ENCODE data around the gene FGGY.

Gene FGGY

DNA sequence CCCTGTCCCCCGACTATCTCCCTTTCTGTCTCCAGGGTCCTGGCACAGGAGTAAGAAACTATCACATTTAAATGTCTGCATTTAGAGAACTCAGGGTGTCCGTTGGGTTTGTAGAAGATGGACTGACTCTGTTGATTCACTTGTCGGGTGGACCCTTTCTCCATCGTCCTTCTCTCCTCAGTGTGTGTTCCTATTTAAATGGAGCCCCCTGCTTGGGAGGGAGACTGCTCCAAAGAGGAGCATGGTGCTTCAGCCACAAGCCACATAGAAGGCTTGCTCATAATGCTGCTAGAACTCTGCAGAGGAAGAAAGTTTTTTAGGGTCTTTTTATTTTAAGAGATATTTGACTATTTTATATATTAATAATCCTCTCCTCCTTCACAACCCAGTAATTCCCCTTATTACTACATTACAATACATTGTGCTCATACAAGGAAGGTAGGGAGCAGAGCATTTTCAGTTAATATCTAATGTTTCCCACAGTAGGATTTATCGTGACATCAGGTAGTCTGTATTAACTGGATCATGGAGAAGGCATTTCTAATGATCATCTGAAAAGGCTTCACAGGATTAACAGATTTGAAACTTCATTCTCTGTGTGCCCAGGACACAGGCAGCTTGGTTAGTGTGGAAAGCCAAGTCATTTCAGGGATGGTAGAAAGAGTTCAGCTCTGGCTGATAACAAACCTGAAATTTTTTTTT, 13.8 kb downstream of the FGGY start:
- no peaks in the 10 kb centered on the region for H3K9me3 ChIP-seq (ENCODE audit: control insufficient read depth, low read length)
- no peak overlapping the region for H3K27ac ChIP-seq (ENCODE audit: insufficient read depth, low read depth, low read length, poor library complexity, severe bottlenecking)
- H3K4me3 ChIP-seq (ENCODE audit: insufficient read depth, low read depth, low read length), result no peak overlapping the region
- no peaks in the 10 kb centered on the region for H3K27me3 ChIP-seq (ENCODE audit: control insufficient read depth, insufficient read depth, low read length, poor library complexity, severe bottlenecking)
- peaks cover 6% of the 10 kb centered on the region for H3K4me1 ChIP-seq (ENCODE audit: control insufficient read depth, insufficient read depth, low read length)
- WGBS, 2 experiments, result 65 to 71% methylated on average over 5 of the region's 5 CpGs
- no peaks in the 10 kb centered on the region for H3K36me3 ChIP-seq (ENCODE audit: control insufficient read depth, insufficient read depth, low read length)

DNA sequence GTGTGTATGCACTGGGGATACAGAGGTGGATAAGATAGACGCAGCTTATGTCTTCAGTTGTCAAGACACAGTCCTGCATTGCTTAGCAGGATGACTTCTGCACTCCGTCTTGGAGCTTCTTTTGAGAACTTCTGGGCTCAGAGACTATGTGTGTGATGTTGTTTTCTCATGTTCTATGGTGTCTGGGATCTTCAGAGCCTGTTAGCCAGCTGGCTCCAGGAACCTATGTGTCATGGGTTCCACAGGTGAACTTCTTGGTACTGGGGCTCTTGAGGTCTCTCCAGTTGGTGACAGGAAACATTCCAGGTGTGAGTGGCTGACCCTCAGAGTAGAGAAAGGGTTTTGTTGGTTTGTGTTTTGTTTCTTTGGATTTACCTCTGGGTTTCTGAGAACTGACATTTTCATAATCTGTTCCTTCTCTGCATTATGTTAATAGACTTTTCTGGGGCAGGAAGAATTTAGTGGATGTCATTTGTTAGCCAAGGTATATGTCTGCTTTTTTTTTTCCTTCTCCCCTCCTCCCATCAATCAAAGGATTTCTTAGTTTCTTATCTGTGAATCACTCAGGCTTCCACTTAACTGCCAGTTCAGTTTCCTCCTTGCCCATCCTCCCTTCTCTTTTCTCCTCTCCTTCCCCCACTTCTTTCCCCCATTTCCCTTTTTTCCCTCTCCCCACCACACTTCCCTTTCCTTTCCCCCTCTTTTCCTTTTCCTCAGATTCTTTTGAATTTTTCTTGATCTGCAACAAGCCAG, 18.1 kb downstream of the FGGY start:
- Histone ChIP-seq H3K4me1 (ENCODE audit: control insufficient read depth, insufficient read depth, low read length) (peaks cover 18% of the 10 kb centered on the region), H3K9me3 (ENCODE audit: control insufficient read depth, low read length) (no peaks in the 10 kb centered on the region)
- WGBS, 2 experiments, result 91 to 100% methylated on average over 2 of the region's 2 CpGs

DNA sequence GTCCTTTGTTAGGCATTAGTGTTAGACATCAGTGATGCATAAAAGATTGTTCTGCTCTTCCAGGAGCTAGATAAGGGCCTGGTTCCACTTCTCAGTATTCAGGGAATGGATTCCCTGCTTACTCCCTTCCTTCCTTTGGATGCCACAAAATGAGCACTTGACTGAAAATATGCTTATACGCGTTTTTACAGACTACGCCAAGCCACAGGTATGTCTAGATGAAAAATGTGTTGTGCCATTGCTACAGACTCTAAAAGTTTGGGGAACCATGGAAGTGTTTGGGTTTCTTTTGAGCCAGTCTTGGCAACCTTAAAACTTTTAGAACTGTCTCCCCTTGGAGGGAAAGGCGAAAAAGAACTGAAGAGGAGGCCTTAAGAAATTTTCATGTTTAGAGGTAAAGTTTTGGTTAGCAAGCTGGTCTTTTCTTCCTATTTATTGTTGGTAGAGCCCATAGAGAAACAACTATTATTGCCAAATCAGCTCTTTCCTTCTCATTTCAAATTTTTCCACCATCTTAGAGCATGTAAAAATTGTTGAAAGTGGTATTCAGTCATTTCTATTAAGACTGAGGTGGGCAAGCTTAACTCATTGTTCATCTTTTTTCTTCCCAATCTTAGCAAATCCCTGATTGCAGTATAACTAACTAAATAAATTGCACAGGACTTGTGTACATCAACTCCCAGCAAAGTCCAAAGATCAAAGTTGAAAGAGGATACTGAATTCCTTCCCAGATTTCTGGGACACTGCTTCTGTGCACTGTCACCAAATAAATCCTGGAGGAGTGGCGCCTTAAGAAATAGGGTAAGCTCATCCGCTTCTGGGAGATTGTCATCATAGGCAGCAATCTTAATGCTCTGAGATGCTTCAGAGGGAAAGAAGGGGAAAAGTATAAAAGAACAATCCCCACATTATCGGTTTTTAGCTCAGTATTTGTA, 18.9 kb downstream of the FGGY start:
- Histone ChIP-seq H3K4me1 (ENCODE audit: control insufficient read depth, insufficient read depth, low read length) (peaks cover 16% of the 10 kb centered on the region), H3K27me3 (ENCODE audit: control insufficient read depth, insufficient read depth, low read length, poor library complexity, severe bottlenecking) (no peaks in the 10 kb centered on the region), H3K4me3 (ENCODE audit: insufficient read depth, low read depth, low read length) (no peak overlapping the region), H3K27ac (ENCODE audit: insufficient read depth, low read depth, low read length, poor library complexity, severe bottlenecking) (no peak overlapping the region), H3K9me3 (ENCODE audit: control insufficient read depth, low read length) (no peaks in the 10 kb centered on the region), H3K36me3 (ENCODE audit: control insufficient read depth, insufficient read depth, low read length) (no peaks in the 10 kb centered on the region)
- WGBS, 2 experiments, result 94 to 95% methylated on average over 7 of the region's 7 CpGs

More for the DNA sequence above, 18.1 kb downstream of the FGGY start:
- Histone ChIP-seq H3K36me3 (ENCODE audit: control insufficient read depth, insufficient read depth, low read length) (no peaks in the 10 kb centered on the region), H3K27ac (ENCODE audit: insufficient read depth, low read depth, low read length, poor library complexity, severe bottlenecking) (no peak overlapping the region), H3K27me3 (ENCODE audit: control insufficient read depth, insufficient read depth, low read length, poor library complexity, severe bottlenecking) (no peaks in the 10 kb centered on the region), H3K4me3 (ENCODE audit: insufficient read depth, low read depth, low read length) (no peak overlapping the region)

DNA sequence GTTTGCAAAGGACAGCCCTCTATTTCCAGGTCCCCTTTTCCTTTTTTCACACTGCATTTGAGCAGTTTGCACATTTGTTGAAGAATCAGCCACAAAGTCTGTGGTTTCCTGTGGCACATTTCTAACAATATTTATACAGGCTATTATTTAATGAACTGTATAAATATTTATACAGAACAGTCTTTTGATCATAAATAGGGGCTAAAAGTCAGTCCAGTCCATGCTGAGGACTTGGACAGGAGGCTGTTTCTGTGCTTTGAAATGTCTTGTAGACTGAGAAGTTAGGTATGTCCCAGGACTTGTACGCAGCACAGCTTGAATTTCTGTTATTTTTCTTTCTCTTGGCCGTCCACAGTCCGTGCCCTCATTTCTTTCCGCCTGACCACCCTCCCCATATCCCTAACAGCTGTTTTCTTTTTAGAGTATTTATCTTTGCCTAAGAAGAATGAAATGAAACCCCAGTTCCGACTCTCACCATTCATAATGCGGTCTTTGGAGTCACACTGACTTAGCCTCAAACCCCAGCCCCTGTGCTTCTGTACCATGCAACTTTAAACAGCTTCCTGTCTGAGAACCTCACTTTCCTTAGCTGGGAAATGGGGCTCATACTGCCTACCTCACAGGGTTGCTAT, 19.7 kb downstream of the FGGY start:
- Histone ChIP-seq H3K4me1 (ENCODE audit: control insufficient read depth, insufficient read depth, low read length) (peaks cover 16% of the 10 kb centered on the region), H3K27ac (ENCODE audit: insufficient read depth, low read depth, low read length, poor library complexity, severe bottlenecking) (no peak overlapping the region), H3K27me3 (ENCODE audit: control insufficient read depth, insufficient read depth, low read length, poor library complexity, severe bottlenecking) (no peaks in the 10 kb centered on the region), H3K36me3 (ENCODE audit: control insufficient read depth, insufficient read depth, low read length) (no peaks in the 10 kb centered on the region), H3K9me3 (ENCODE audit: control insufficient read depth, low read length) (no peaks in the 10 kb centered on the region), H3K4me3 (ENCODE audit: insufficient read depth, low read depth, low read length) (no peak overlapping the region)
- 91 to 93% methylated on average over 6 of the region's 6 CpGs for WGBS, 2 experiments

DNA sequence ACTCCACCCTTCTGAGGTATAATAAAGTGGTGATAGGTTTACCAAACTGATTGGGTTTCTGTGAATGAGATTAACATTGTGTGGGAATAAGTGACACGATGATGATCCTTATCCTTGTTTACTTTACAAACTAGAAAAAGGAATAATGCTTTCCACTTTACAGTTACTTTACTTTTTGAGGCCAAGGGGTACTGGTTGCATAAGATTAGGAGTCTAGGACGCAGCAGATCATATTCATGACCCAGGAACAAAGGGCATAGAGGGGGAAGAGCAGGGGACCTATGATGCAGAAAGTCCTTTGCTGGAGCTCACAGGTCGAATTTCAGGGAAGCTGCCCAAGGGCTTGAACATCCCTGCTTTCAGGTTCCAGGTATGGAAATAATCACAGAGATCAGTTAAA, 20.4 kb downstream of the FGGY start:
- H3K27ac ChIP-seq (ENCODE audit: insufficient read depth, low read depth, low read length, poor library complexity, severe bottlenecking), result no peak overlapping the region
- no peak overlapping the region for H3K4me3 ChIP-seq (ENCODE audit: insufficient read depth, low read depth, low read length)
- H3K4me1 ChIP-seq (ENCODE audit: control insufficient read depth, insufficient read depth, low read length), result peaks cover 16% of the 10 kb centered on the region
- WGBS, 2 experiments, result 65 to 73% methylated on average over 2 to 3 of the region's 3 CpGs
- H3K36me3 ChIP-seq (ENCODE audit: control insufficient read depth, insufficient read depth, low read length), result no peaks in the 10 kb centered on the region
- H3K9me3 ChIP-seq (ENCODE audit: control insufficient read depth, low read length), result no peaks in the 10 kb centered on the region
- H3K27me3 ChIP-seq (ENCODE audit: control insufficient read depth, insufficient read depth, low read length, poor library complexity, severe bottlenecking), result no peaks in the 10 kb centered on the region

DNA sequence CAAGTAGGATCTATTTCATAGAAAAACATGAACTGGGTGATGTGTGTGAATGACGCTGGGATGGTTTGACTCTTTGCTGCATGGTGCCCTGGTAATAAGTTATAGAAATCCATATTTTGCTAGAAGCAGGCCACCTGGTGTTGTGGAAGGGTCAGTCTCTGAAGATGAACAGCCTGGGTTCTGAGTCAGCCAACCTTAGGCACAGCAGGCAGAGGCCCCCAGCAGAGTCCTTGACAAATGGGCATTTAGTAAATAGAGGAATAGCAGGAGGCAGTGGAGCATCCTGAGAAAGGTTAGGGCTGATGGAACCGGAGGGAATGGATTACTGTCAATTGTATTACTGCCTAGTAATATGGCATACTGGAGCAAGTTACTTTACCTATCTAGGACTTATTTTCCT, 20.9 kb downstream of the FGGY start:
- Histone ChIP-seq H3K9me3 (ENCODE audit: control insufficient read depth, low read length) (no peaks in the 10 kb centered on the region), H3K27me3 (ENCODE audit: control insufficient read depth, insufficient read depth, low read length, poor library complexity, severe bottlenecking) (no peaks in the 10 kb centered on the region), H3K27ac (ENCODE audit: insufficient read depth, low read depth, low read length, poor library complexity, severe bottlenecking) (no peak overlapping the region), H3K4me1 (ENCODE audit: control insufficient read depth, insufficient read depth, low read length) (peaks cover 16% of the 10 kb centered on the region), H3K4me3 (ENCODE audit: insufficient read depth, low read depth, low read length) (no peak overlapping the region), H3K36me3 (ENCODE audit: control insufficient read depth, insufficient read depth, low read length) (no peaks in the 10 kb centered on the region)
- 44 to 45% methylated on average over 2 of the region's 2 CpGs for WGBS, 2 experiments

DNA sequence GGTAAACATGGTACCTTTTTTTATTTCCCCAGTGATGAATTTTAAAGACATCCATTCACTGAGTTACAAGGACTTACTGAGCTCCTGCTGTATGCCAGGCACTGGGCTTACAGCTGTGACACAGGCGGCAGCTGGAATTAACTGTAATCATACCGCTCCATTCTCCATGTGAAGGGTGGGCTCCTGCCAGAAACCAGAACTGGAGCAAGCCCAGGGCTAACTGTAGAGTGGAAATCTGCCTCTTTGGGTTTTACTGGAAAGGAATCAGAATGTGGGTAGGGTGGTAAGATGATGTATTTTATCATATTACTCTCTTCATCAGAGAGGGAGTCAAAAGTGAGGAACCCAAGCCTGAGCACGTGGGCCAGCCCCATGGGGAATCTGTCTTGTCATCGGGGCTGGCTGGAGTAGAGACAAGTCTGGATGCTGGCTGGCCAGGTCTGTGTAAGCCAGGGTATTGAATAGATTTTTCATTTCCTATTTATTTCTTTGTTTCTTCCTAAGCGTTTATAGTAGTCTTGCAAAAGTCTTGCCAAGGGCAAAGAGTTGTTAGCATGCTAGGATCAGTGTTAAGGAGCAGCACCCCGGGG, 21.5 kb downstream of the FGGY start:
- 92 to 94% methylated on average over 6 of the region's 6 CpGs for WGBS, 2 experiments
- H3K4me1 ChIP-seq (ENCODE audit: control insufficient read depth, insufficient read depth, low read length), result peaks cover 16% of the 10 kb centered on the region
- H3K9me3 ChIP-seq (ENCODE audit: control insufficient read depth, low read length), result no peaks in the 10 kb centered on the region
- H3K27me3 ChIP-seq (ENCODE audit: control insufficient read depth, insufficient read depth, low read length, poor library complexity, severe bottlenecking), result no peaks in the 10 kb centered on the region
- no peak overlapping the region for H3K27ac ChIP-seq (ENCODE audit: insufficient read depth, low read depth, low read length, poor library complexity, severe bottlenecking)
- H3K4me3 ChIP-seq (ENCODE audit: insufficient read depth, low read depth, low read length), result no peak overlapping the region
- no peaks in the 10 kb centered on the region for H3K36me3 ChIP-seq (ENCODE audit: control insufficient read depth, insufficient read depth, low read length)

DNA sequence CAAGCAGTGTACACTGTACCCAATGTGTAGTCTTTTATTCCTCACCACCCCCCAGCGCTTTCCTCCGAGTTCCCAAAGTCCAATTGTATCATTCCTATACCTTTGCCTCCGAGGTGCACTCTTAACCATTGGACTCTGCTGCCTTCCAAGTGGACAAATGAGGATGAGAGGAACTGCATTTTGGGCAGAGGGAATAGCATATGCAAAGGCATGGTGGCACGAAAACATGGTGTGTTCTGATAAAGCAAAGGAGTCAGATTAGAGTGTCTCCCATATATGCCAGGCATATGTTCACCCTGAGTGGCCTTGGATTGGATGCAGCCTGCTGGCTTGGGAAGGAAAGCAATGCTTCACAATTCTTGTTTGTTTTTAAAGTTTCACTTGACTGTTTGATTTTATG, 25.5 kb downstream of the FGGY start:
- 94% methylated on average over 4 of the region's 4 CpGs for WGBS, 2 experiments
- no peak overlapping the region for H3K4me3 ChIP-seq (ENCODE audit: insufficient read depth, low read depth, low read length)
- H3K27me3 ChIP-seq (ENCODE audit: control insufficient read depth, insufficient read depth, low read length, poor library complexity, severe bottlenecking), result no peaks in the 10 kb centered on the region
- H3K27ac ChIP-seq (ENCODE audit: insufficient read depth, low read depth, low read length, poor library complexity, severe bottlenecking), result no peak overlapping the region
- H3K9me3 ChIP-seq (ENCODE audit: control insufficient read depth, low read length), result no peaks in the 10 kb centered on the region
- H3K4me1 ChIP-seq (ENCODE audit: control insufficient read depth, insufficient read depth, low read length), result peaks cover 5% of the 10 kb centered on the region
- H3K36me3 ChIP-seq (ENCODE audit: control insufficient read depth, insufficient read depth, low read length), result no peaks in the 10 kb centered on the region

DNA sequence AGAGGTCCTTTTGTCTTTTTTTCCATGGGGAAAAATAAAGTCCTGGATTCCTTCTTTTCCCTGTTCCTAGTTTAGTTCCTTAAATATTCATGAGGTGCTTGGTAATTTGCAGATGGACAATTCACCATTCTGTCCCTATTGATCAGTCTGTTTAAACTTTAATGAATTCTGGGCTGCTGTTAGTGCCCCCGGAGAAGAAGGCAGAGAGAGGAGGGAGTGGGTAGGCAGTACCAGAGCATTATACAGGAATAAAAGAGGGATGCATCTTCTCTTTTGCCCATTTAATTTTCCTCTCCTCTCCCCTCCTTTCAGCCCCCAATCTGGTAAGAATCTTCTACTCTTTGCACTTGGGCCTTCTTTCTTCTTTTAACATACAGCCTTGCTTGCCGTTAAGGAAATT, 25.9 kb downstream of the FGGY start:
- no peak overlapping the region for H3K4me3 ChIP-seq (ENCODE audit: insufficient read depth, low read depth, low read length)
- no peaks in the 10 kb centered on the region for H3K36me3 ChIP-seq (ENCODE audit: control insufficient read depth, insufficient read depth, low read length)
- H3K27me3 ChIP-seq (ENCODE audit: control insufficient read depth, insufficient read depth, low read length, poor library complexity, severe bottlenecking), result no peaks in the 10 kb centered on the region
- H3K9me3 ChIP-seq (ENCODE audit: control insufficient read depth, low read length), result no peaks in the 10 kb centered on the region
- peaks cover 1% of the 10 kb centered on the region for H3K4me1 ChIP-seq (ENCODE audit: control insufficient read depth, insufficient read depth, low read length)
- no peak overlapping the region for H3K27ac ChIP-seq (ENCODE audit: insufficient read depth, low read depth, low read length, poor library complexity, severe bottlenecking)
- 86 to 88% methylated on average over 2 of the region's 2 CpGs for WGBS, 2 experiments

All from ectodermal cell (in vitro differentiated cells).